Measurements from ENCODE around the gene ZNF148. TPM values are rescaled to one million over a fixed set of nuclear protein-coding genes. Genes with fewer than 3 reads are reported as not detected.
"Not testable (repeated sequence)": the region's sequence is repeated elsewhere in the genome, so short reads cannot be mapped to it uniquely, and the experiment has no call there.

ZNF148 gene
- total RNA-seq, 1 experiment from 2014 or later = 55.8 TPM

- TF ChIP-seq CTCF (IDR thresholded peaks at IDR 0.05) (no peak), REST (IDR thresholded peaks at IDR 0.05; ENCODE audit: insufficient read depth in 1 of 2, low read depth in 2 of 2, low read length in 1 of 2) (no peak), SIN3A (IDR thresholded peaks at IDR 0.05; ENCODE audit: borderline replicate concordance, insufficient read depth, low read depth, low read length) (no peak), POLR2AphosphoS5 (IDR thresholded peaks at IDR 0.05; ENCODE audit: low read depth, low read length) (no peak), TCF7L2 (IDR thresholded peaks at IDR 0.05; ENCODE audit: low read depth, low read length) (no peak)
- in situ Hi-C loops (cut with HindIII; ENCODE audit: low pct_unique_long_range_greater_than_20kb, low sequenced_read_pairs) = no loop called here
- ATAC-seq = no peak
- Histone ChIP-seq H3K4me3 (ENCODE audit: low read depth in 2 of 2, low read length in 2 of 2) (no peak overlapping the region), H3K9me3 (ENCODE audit: control insufficient read depth, insufficient read depth, low read depth, low read length) (no peaks in the 10 kb centered on the region), H3K4me1 (ENCODE audit: control insufficient read depth, insufficient read depth, low read length) (no peaks in the 10 kb centered on the region), H3K27ac (ENCODE audit: low read length) (no peak overlapping the region), H3K27me3 (ENCODE audit: control insufficient read depth, insufficient read depth, low read length) (no peaks in the 10 kb centered on the region), H3K36me3 (ENCODE audit: control insufficient read depth, insufficient read depth, low read length) (no peaks in the 10 kb centered on the region)
- no peak for DNase-seq (ENCODE audit: low read depth, low spot score)
- BruUV-seq (replicated peaks) = no TSS peak
- intact Hi-C loops (cut with micrococcal nuclease; ENCODE audit: unreplicated experiment) = no loop called here
- ChIA-PET POLR2A (no interaction called here), CTCF (no interaction called here)
Observed at GRCh38 chr3:125410922-125411321, 35.8 kb upstream of the ZNF148 start.

GRCh38 chr3:125406070-125406469 lies 30.9 kb upstream of the ZNF148 start:
- Histone ChIP-seq H3K36me3 (ENCODE audit: control insufficient read depth, insufficient read depth, low read length) (no peaks in the 10 kb centered on the region), H3K9me3 (ENCODE audit: control insufficient read depth, insufficient read depth, low read depth, low read length) (no peaks in the 10 kb centered on the region), H3K27me3 (ENCODE audit: control insufficient read depth, insufficient read depth, low read length) (0 out of 2 replicates have a peak, but pooled peaks cover under 1% of the 10 kb centered on the region), H3K27ac (ENCODE audit: low read length) (no peak overlapping the region), H3K4me1 (ENCODE audit: control insufficient read depth, insufficient read depth, low read length) (no peaks in the 10 kb centered on the region), H3K4me3 (ENCODE audit: low read depth in 2 of 2, low read length in 2 of 2) (no peak overlapping the region)
- in situ Hi-C loops (cut with HindIII; ENCODE audit: low pct_unique_long_range_greater_than_20kb, low sequenced_read_pairs) (no loop called here), intact Hi-C loops (cut with micrococcal nuclease; ENCODE audit: unreplicated experiment) (no loop called here)
- ChIA-PET CTCF (no interaction called here), POLR2A (no interaction called here)
- ATAC-seq (no peak), DNase-seq (ENCODE audit: low read depth, low spot score) (no peak)
- BruUV-seq (replicated peaks) = no TSS peak
- TF ChIP-seq POLR2AphosphoS5 (IDR thresholded peaks at IDR 0.05; ENCODE audit: low read depth, low read length) (no peak), CTCF (IDR thresholded peaks at IDR 0.05) (no peak), TCF7L2 (IDR thresholded peaks at IDR 0.05; ENCODE audit: low read depth, low read length) (no peak), SIN3A (IDR thresholded peaks at IDR 0.05; ENCODE audit: borderline replicate concordance, insufficient read depth, low read depth, low read length) (no peak), REST (IDR thresholded peaks at IDR 0.05; ENCODE audit: insufficient read depth in 1 of 2, low read depth in 2 of 2, low read length in 1 of 2) (no peak)

GRCh38 chr3:125405515-125405914 lies 30.4 kb upstream of the ZNF148 start:
- H3K36me3 ChIP-seq (ENCODE audit: control insufficient read depth, insufficient read depth, low read length); POLR2A ChIA-PET; ATAC-seq; H3K4me1 ChIP-seq (ENCODE audit: control insufficient read depth, insufficient read depth, low read length); in situ Hi-C loops (cut with HindIII; ENCODE audit: low pct_unique_long_range_greater_than_20kb, low sequenced_read_pairs); H3K27me3 ChIP-seq (ENCODE audit: control insufficient read depth, insufficient read depth, low read length); H3K4me3 ChIP-seq (ENCODE audit: low read depth in 2 of 2, low read length in 2 of 2); BruUV-seq (replicated peaks); H3K9me3 ChIP-seq (ENCODE audit: control insufficient read depth, insufficient read depth, low read depth, low read length); DNase-seq (ENCODE audit: low read depth, low spot score); H3K27ac ChIP-seq (ENCODE audit: low read length); intact Hi-C loops (cut with micrococcal nuclease; ENCODE audit: unreplicated experiment); CTCF ChIA-PET: not testable (repeated sequence)
